ENCODE data around the gene NFASC.

NFASC gene

GRCh38 chr1:205042911-205043806 lies 172.5 kb downstream of the NFASC start, which contains the start of gene CNTN2:
CNTN2 (plus strand) TSS chr1:205043212; CDS start chr1:205053186, 9,974 bp downstream.
- TF ChIP-seq CTCF (IDR thresholded peaks at IDR 0.05; ENCODE audit: control insufficient read depth, extremely low read depth, insufficient read depth), result no peak
- DNase-seq (ENCODE audit: low read depth), result no peak
- H3K4me3 ChIP-seq (ENCODE audit: low read depth, low read length), result no peak within 1 kb of the TSS

- no peak overlapping the region for H3K4me3 ChIP-seq (ENCODE audit: low read depth, low read length)
- no peak for TF ChIP-seq CTCF (IDR thresholded peaks at IDR 0.05; ENCODE audit: control insufficient read depth, extremely low read depth, insufficient read depth)
- no peak for DNase-seq (ENCODE audit: low read depth)
Observed at GRCh38 chr1:205043866-205044265, 173.2 kb downstream of the NFASC start.

DNA sequence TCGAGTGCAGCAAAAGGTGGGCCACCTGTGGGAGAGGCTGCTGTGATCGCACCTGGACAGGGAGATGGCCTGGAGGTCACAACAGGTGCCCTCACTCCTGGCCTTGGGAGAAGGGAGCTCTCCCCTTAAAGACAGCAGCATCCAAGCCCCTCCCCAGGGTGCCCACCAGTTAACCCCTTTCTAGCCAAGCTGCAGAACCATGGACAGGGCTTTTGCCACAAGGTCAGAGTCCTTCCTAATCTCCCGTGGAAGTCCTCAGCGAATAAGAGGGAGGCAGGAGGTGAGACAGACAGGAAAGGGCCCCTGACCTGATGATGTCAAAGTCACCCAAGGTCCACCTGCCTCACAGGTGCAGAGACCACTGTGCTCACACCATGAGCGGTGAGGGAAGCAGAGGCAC lies 174.1 kb downstream of the NFASC start:
- no peak for TF ChIP-seq CTCF (IDR thresholded peaks at IDR 0.05; ENCODE audit: control insufficient read depth, extremely low read depth, insufficient read depth)
- DNase-seq (ENCODE audit: low read depth), result no peak
- H3K4me3 ChIP-seq (ENCODE audit: low read depth, low read length), result no peak overlapping the region

GRCh38 chr1:205045146-205045545 lies 174.5 kb downstream of the NFASC start:
- DNase-seq (ENCODE audit: low read depth), result no peak
- TF ChIP-seq CTCF (IDR thresholded peaks at IDR 0.05; ENCODE audit: control insufficient read depth, extremely low read depth, insufficient read depth), result no peak
- H3K4me3 ChIP-seq (ENCODE audit: low read depth, low read length), result no peak overlapping the region

- no peak overlapping the region for H3K4me3 ChIP-seq (ENCODE audit: low read depth, low read length)
- TF ChIP-seq CTCF (IDR thresholded peaks at IDR 0.05; ENCODE audit: control insufficient read depth, extremely low read depth, insufficient read depth), result no peak
- no peak for DNase-seq (ENCODE audit: low read depth)
Observed at GRCh38 chr1:205046870-205047269, 176.2 kb downstream of the NFASC start.

- no peak overlapping the region for H3K4me3 ChIP-seq (ENCODE audit: low read depth, low read length)
- TF ChIP-seq CTCF (IDR thresholded peaks at IDR 0.05; ENCODE audit: control insufficient read depth, extremely low read depth, insufficient read depth), result no peak
- DNase-seq (ENCODE audit: low read depth), result no peak
Observed at GRCh38 chr1:205047764-205048231, 177.1 kb downstream of the NFASC start.

All from LNCaP clone FGC (cell line).